Stimulated activated memory B cell treated with anti-CD40 and anti-IgM and Interleukin-4, amounts not matched to agents 10 μg/mL and 1 μg/mL and 100 μg/mL, for 72 hours (primary cell): ENCODE data around the gene ZNF621.
"Not testable (repeated sequence)": the region's sequence is repeated elsewhere in the genome, so short reads cannot be mapped to it uniquely, and the experiment has no call there.

ENCODE experiments used
- ATAC-seq: fragments of 150-1000 bp; cut with Tn5 transposase; 2 replicates; pipeline ENCODE4 v1.10.0; 2021
- H3K27ac Mint-ChIP-seq: one replicate; pipeline ENCODE4 v1.8.0; 2022; ENCODE audit warnings: mild to moderate bottlenecking, mixed read lengths
- H3K27me3 Mint-ChIP-seq: one replicate; pipeline ENCODE4 v1.8.0; 2022; ENCODE audit warnings: mixed read lengths
- H3K36me3 Mint-ChIP-seq: one replicate; pipeline ENCODE4 v1.8.0; 2022; ENCODE audit warnings: mixed read lengths
- H3K4me1 Mint-ChIP-seq: one replicate; pipeline ENCODE4 v1.8.0; 2022; ENCODE audit warnings: mixed read lengths
- H3K4me3 Mint-ChIP-seq: one replicate; pipeline ENCODE4 v1.8.0; 2022; ENCODE audit warnings: mild to moderate bottlenecking, moderate library complexity, mixed read lengths
- H3K9me3 Mint-ChIP-seq: one replicate; pipeline ENCODE4 v1.8.0; 2022; ENCODE audit warnings: mixed read lengths

The ZNF621 gene

DNA sequence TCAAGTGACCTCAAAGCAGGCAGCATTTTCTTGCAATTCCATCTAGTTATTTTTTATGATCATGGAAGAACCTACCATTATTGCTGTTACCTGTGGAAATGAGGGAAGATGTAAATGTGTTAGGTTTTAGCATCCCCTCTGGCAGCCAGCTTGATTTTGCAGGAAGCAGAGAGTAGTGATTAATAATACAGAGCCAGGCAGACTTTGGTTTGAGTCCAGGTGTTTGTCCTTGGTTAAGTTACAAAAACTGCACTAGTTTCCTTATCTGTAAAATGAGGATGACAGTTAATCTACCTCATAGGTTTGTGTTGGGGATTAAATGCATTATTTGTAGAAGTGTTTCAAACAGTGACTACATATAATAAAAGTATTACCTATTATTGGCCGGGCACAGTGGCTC, 6.7 kb upstream of the ZNF621 start:
- H3K27ac Mint-ChIP-seq, result no peak overlapping the region
- H3K27me3 Mint-ChIP-seq, result no peaks in the 10 kb centered on the region
- no peaks in the 10 kb centered on the region for H3K4me1 Mint-ChIP-seq
- peaks cover 46% of the 10 kb centered on the region for H3K36me3 Mint-ChIP-seq
- H3K9me3 Mint-ChIP-seq, result no peaks in the 10 kb centered on the region
- no peak for ATAC-seq
- H3K4me3 Mint-ChIP-seq, result no peak overlapping the region

DNA sequence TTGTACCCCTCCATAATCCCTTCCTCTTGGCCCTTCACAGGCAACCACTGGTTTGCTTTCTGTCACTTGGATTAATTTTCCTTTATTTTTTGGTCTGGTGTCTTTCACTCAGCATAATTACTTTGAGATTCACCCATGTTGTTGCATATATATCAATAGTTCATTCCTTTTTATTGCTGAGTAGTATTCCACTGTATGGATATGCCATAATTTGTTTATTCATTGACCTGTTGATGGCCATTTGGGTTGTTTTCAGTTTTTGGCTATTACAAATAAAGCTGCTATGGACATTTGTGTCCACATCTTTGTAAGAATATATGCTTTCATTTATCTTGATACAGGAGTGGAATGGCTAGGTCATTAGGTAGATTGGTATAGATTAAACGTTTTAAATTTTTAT, 5.9 kb upstream of the ZNF621 start:
- Mint-ChIP-seq H3K9me3 (no peaks in the 10 kb centered on the region), H3K4me3 (no peak overlapping the region), H3K4me1 (no peaks in the 10 kb centered on the region), H3K36me3 (peaks cover 40% of the 10 kb centered on the region), H3K27ac (no peak overlapping the region), H3K27me3 (no peaks in the 10 kb centered on the region)
- no peak for ATAC-seq

GRCh38 chr3:40521254-40521653, 3.5 kb upstream of the ZNF621 start:
- Mint-ChIP-seq H3K27ac (no peak overlapping the region), H3K4me3 (no peak overlapping the region), H3K9me3 (no peaks in the 10 kb centered on the region), H3K4me1 (peaks cover 12% of the 10 kb centered on the region), H3K36me3 (peaks cover 23% of the 10 kb centered on the region), H3K27me3 (no peaks in the 10 kb centered on the region)
- ATAC-seq, result no peak

- H3K9me3 Mint-ChIP-seq, result no peaks in the 10 kb centered on the region
- H3K27ac Mint-ChIP-seq, result peak overlapping the region; percentile 94
- peak overlapping the region; percentile 93 for H3K4me3 Mint-ChIP-seq
- H3K27me3 Mint-ChIP-seq, result no peaks in the 10 kb centered on the region
- ATAC-seq, result no peak
- peaks cover 24% of the 10 kb centered on the region for H3K4me1 Mint-ChIP-seq
- H3K36me3 Mint-ChIP-seq, result peaks cover 30% of the 10 kb centered on the region
These were observed 979 bp upstream of the ZNF621 start for GRCh38 chr3:40523781-40524180.

- H3K4me1 Mint-ChIP-seq, result peaks cover 28% of the 10 kb centered on the region
- peak overlapping the region; percentile 93 for H3K4me3 Mint-ChIP-seq
- H3K9me3 Mint-ChIP-seq, result no peaks in the 10 kb centered on the region
- H3K27ac Mint-ChIP-seq, result peak overlapping the region; percentile 94
- no peaks in the 10 kb centered on the region for H3K27me3 Mint-ChIP-seq
- peaks cover 31% of the 10 kb centered on the region for H3K36me3 Mint-ChIP-seq
- ATAC-seq, result peak; percentile 35
These were observed 565 bp upstream of the ZNF621 start for GRCh38 chr3:40524222-40524567.

DNA sequence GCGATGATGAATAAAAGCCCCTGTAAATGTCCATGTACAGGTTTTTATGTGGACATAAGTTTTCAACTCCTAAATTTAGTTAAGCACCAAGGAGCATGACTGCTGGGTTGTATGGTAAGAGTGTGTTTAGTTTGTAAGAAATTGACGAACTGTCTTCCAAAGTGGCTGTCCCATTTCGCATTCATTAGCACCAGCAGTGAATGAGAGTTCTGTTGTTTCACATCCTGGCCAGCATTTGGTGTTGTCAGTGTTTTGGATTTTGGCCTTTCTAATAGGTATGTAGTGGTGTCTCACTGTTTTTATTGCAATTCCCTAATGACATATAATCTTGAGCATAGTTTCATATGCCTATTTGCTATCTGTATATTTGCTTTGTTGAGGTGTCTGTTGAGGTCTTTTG, 3.7 kb downstream of the ZNF621 start:
- no peak overlapping the region for H3K4me3 Mint-ChIP-seq
- ATAC-seq, result no peak

DNA sequence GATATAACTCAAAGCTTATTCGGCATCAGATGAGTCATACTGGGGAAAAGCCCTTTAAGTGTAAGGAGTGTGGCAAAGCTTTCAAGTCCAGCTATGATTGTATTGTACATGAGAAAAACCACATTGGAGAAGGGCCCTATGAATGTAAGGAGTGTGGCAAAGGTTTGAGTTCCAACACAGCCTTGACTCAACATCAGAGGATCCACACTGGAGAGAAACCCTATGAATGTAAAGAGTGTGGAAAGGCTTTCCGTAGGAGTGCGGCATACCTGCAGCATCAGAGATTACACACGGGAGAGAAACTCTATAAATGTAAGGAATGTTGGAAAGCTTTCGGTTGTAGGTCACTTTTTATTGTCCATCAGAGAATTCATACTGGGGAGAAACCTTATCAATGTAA, 7.5 kb downstream of the ZNF621 start:
- H3K36me3 Mint-ChIP-seq, result peaks cover 94% of the 10 kb centered on the region
- H3K27ac Mint-ChIP-seq, result no peak overlapping the region
- H3K9me3 Mint-ChIP-seq, result peaks cover 14% of the 10 kb centered on the region
- ATAC-seq, result no peak
- no peaks in the 10 kb centered on the region for H3K27me3 Mint-ChIP-seq
- H3K4me3 Mint-ChIP-seq, result no peak overlapping the region
- peaks cover 16% of the 10 kb centered on the region for H3K4me1 Mint-ChIP-seq

More for the DNA sequence above, 3.7 kb downstream of the ZNF621 start:
- Mint-ChIP-seq H3K4me1 (peaks cover 34% of the 10 kb centered on the region), H3K9me3 (peaks cover 11% of the 10 kb centered on the region), H3K27me3 (no peaks in the 10 kb centered on the region), H3K27ac (no peak overlapping the region), H3K36me3 (peaks cover 74% of the 10 kb centered on the region)

GRCh38 chr3:40534283-40534682, 9.5 kb downstream of the ZNF621 start:
- H3K36me3 Mint-ChIP-seq, result peaks cover 92% of the 10 kb centered on the region

GRCh38 chr3:40546816-40547215, 22.1 kb downstream of the ZNF621 start:
- Mint-ChIP-seq H3K9me3 (peaks cover 7% of the 10 kb centered on the region), H3K4me1 (no peaks in the 10 kb centered on the region), H3K27me3 (no peaks in the 10 kb centered on the region), H3K27ac (no peak overlapping the region), H3K36me3 (peaks cover 19% of the 10 kb centered on the region), H3K4me3 (no peak overlapping the region)
- no peak for ATAC-seq

More at GRCh38 chr3:40534283-40534682, 9.5 kb downstream of the ZNF621 start:
- Mint-ChIP-seq H3K4me3 (no peak overlapping the region), H3K9me3 (peaks cover 17% of the 10 kb centered on the region), H3K27me3 (no peaks in the 10 kb centered on the region), H3K27ac (no peak overlapping the region), H3K4me1 (peaks cover 5% of the 10 kb centered on the region)
- ATAC-seq, result no peak

- Mint-ChIP-seq H3K27me3 (no peaks in the 10 kb centered on the region), H3K36me3 (peaks cover 15% of the 10 kb centered on the region), H3K27ac (no peak overlapping the region), H3K4me1 (no peaks in the 10 kb centered on the region), H3K4me3 (no peak overlapping the region), H3K9me3 (peaks cover 7% of the 10 kb centered on the region)
- no peak for ATAC-seq
These were observed 25.4 kb downstream of the ZNF621 start for GRCh38 chr3:40550167-40550566.

- ATAC-seq, result peak; percentile 51
- no peak overlapping the region for H3K27ac Mint-ChIP-seq
- H3K9me3 Mint-ChIP-seq, result peaks cover 10% of the 10 kb centered on the region
- H3K27me3 Mint-ChIP-seq, result no peaks in the 10 kb centered on the region
- H3K36me3 Mint-ChIP-seq, result peaks cover 19% of the 10 kb centered on the region
- H3K4me1 Mint-ChIP-seq, result peaks cover 13% of the 10 kb centered on the region
- H3K4me3 Mint-ChIP-seq, result no peak overlapping the region
These were observed 32.9 kb downstream of the ZNF621 start for GRCh38 chr3:40557575-40558161.

GRCh38 chr3:40562482-40562881, 37.7 kb downstream of the ZNF621 start:
- ATAC-seq, H3K4me3 Mint-ChIP-seq, H3K27me3 Mint-ChIP-seq, H3K27ac Mint-ChIP-seq: not testable (repeated sequence)
- H3K36me3 Mint-ChIP-seq, result peaks cover 32% of the 10 kb centered on the region
- peaks cover 11% of the 10 kb centered on the region for H3K4me1 Mint-ChIP-seq
- peaks cover 10% of the 10 kb centered on the region for H3K9me3 Mint-ChIP-seq

- Mint-ChIP-seq H3K36me3 (peaks cover 32% of the 10 kb centered on the region), H3K9me3 (peaks cover 14% of the 10 kb centered on the region)
- not testable (repeated sequence) for H3K27ac Mint-ChIP-seq, H3K27me3 Mint-ChIP-seq, H3K4me3 Mint-ChIP-seq, H3K4me1 Mint-ChIP-seq, ATAC-seq
These were observed 40.9 kb downstream of the ZNF621 start for GRCh38 chr3:40565629-40566028.

DNA sequence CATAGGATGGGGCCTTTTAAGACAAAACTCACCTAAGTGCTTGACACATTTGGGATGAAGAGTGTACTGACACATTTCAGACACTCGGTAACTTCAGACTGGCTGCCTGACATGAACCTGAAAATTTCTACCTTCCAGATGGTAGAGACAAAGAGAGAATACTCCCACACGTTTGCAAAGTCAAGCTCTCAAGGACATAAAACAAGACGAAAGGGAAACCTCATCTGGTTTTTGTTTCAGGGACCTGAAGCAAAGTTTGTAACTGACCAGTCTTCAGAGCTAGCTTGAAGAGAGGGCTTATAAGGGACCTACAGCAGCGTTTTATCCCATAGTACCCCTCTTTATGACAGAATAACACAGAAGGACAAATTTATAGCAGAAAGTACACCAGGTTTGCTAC, 41.9 kb downstream of the ZNF621 start:
- peaks cover 23% of the 10 kb centered on the region for H3K36me3 Mint-ChIP-seq
- H3K27ac Mint-ChIP-seq, result no peak overlapping the region
- H3K27me3 Mint-ChIP-seq, result no peaks in the 10 kb centered on the region
- ATAC-seq, result no peak
- no peak overlapping the region for H3K4me3 Mint-ChIP-seq
- peaks cover 13% of the 10 kb centered on the region for H3K9me3 Mint-ChIP-seq
- H3K4me1 Mint-ChIP-seq, result no peaks in the 10 kb centered on the region

GRCh38 chr3:40572588-40572987, 47.8 kb downstream of the ZNF621 start:
- no peak overlapping the region for H3K4me3 Mint-ChIP-seq
- H3K9me3 Mint-ChIP-seq, result peaks cover 4% of the 10 kb centered on the region
- H3K27me3 Mint-ChIP-seq, result no peaks in the 10 kb centered on the region
- no peak for ATAC-seq
- H3K4me1 Mint-ChIP-seq, result no peaks in the 10 kb centered on the region
- H3K27ac Mint-ChIP-seq, result no peak overlapping the region
- no peaks in the 10 kb centered on the region for H3K36me3 Mint-ChIP-seq

DNA sequence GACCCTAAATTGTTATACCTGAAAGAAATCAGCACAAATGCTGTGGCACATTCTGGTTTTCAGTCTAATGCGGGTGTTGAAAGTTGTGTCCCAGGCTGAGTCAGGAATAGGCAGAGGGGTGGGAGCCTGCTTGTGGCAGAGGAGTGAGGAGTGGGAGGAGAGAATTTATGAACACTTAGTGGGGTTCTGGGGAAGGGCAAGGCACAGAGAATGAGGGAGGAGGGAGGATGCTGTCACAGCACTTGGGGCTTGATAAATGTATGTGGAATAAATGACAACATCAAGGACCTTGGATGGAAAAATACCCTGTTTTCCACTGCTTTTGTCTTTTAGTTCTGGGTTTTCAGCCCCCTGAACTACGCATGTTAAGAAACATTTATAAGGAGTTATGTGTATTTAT, 49.3 kb downstream of the ZNF621 start:
- no peaks in the 10 kb centered on the region for H3K9me3 Mint-ChIP-seq
- H3K4me1 Mint-ChIP-seq, result no peaks in the 10 kb centered on the region
- H3K4me3 Mint-ChIP-seq, result no peak overlapping the region
- ATAC-seq, result no peak
- H3K27me3 Mint-ChIP-seq, result no peaks in the 10 kb centered on the region
- no peak overlapping the region for H3K27ac Mint-ChIP-seq
- no peaks in the 10 kb centered on the region for H3K36me3 Mint-ChIP-seq

DNA sequence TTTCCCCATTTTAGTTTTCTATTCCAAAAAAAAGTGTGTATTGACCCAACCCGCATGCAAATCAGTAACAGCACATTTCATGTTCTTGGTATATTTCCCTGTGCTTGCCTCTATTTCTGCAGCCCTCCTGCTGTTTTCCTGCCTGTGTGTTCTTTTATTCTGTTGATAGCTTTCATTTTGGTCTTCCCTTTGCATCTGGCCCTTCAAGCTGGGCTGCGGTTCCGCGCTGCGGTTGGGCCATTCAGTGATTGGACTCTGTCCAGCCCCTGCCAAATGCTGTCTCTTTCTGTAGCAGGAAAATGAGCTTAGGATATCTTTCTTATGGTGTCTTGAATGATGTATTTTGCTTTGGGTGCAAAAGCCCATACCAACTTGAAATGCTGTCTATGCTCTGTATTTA, 49.9 kb downstream of the ZNF621 start:
- H3K9me3 Mint-ChIP-seq, result no peaks in the 10 kb centered on the region
- peaks cover 3% of the 10 kb centered on the region for H3K27me3 Mint-ChIP-seq
- no peaks in the 10 kb centered on the region for H3K36me3 Mint-ChIP-seq
- H3K4me3 Mint-ChIP-seq, result no peak overlapping the region
- no peaks in the 10 kb centered on the region for H3K4me1 Mint-ChIP-seq
- H3K27ac Mint-ChIP-seq, result no peak overlapping the region
- ATAC-seq, result no peak
